Activated T-helper 1 cell treated with anti-CD3 and anti-CD28 coated beads, Interleukin-12 subunit alpha, Interleukin-12 subunit beta, Interleukin-2, Interleukin-4 antibody, amounts not matched to agents 30 ng/mL and 10 ng/mL and 1 ng/mL, durations not matched to agents 14 hours and 24 hours and 36 hours (primary cell): ENCODE data around the gene MRPL36. TPM values are rescaled to one million over a fixed set of nuclear protein-coding genes. Genes with fewer than 3 reads are reported as not detected.
A peak's percentile ranks its signal among the peaks of the same experiment; 100 is the strongest.
"Not testable (repeated sequence)": the region's sequence is repeated elsewhere in the genome, so short reads cannot be mapped to it uniquely, and the experiment has no call there.

Experiments
- DNase-seq: peaks from one replicate; pipeline ENCODE4 v3.0.0; 2021; ENCODE audit warnings: low spot score
- H3K27ac Mint-ChIP-seq: one replicate; pipeline ENCODE4 v1.8.0; 2021; ENCODE audit warnings: mild to moderate bottlenecking, mixed read lengths
- H3K27me3 Mint-ChIP-seq: one replicate; pipeline ENCODE4 v1.8.0; 2022; ENCODE audit warnings: mild to moderate bottlenecking, moderate library complexity, mixed read lengths; ENCODE audit not compliant: insufficient read depth
- H3K36me3 Mint-ChIP-seq: one replicate; pipeline ENCODE4 v1.8.0; 2021; ENCODE audit warnings: low read depth, mixed read lengths
- H3K4me1 Mint-ChIP-seq: one replicate; pipeline ENCODE4 v1.8.0; 2021; ENCODE audit warnings: low read depth, mixed read lengths
- H3K4me3 Mint-ChIP-seq: one replicate; pipeline ENCODE4 v1.8.0; 2021; ENCODE audit warnings: mild to moderate bottlenecking, moderate library complexity, mixed read lengths
- H3K9me3 Mint-ChIP-seq: one replicate; pipeline ENCODE4 v1.8.0; 2021; ENCODE audit warnings: mixed read lengths
- intact Hi-C: fragments of 100-400 bp; cut with micrococcal nuclease; formaldehyde crosslinking; loops from one replicate; pipeline ENCODE4 v1.15.1; 2024
- total RNA-seq: library from RNA; stranded (reverse); gene quantifications from 2 replicates; pipeline ENCODE4 v1.2.3, GENCODE V29; 2022

Gene MRPL36
- total RNA-seq, result 109 and 118 TPM in 2 replicates

DNA sequence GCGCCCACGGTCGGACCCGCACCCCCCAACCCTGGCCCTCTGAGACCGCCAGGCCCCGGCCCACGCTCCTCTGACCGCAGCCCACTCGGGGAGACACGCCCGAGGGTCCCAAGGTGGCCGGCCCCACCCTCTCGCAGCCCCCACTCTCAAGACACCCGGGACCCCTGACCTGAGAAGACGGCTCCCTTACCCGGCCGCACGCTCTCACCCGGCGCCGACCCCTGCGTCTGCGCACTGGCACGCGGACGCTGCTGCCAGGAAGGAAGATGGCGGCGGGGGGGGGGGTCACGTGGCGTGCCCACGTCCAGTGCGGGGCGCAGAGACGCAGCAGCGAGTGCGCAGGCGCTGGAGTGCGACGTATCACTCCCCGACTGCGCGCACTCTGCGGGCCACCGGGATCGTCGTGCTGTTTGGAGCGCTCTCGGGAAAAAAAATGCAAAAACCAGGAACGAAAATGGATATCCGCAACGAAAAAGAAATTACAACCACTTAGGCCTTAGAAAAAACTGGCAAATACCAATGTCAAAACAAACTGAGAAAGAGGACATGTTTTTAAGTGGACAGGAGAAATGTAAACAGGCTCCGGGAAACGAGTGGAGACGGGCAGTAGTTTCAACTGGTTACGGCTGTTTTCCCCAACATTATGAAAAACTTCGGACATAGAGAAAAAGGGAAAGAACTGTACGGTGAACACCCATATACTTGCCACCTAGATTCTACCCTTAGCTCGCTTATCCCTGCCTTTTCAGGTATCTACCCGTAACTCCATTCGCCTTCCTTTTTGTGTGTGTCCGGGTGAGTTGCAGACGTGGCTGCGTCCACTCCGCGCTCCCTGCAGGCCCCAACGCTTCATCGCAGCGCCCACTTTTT, at the start of gene MRPL36:
MRPL36 (minus strand) TSS at position 236 of the 870 bp plus-strand sequence. CDS start 902 bp downstream, outside the sequence.
- Mint-ChIP-seq H3K9me3 (no peaks in the 10 kb centered on the region), H3K27ac (peak within 1 kb of the TSS; percentile 96), H3K36me3 (peaks cover 56% of the 10 kb centered on the region), H3K4me1 (peaks cover 62% of the 10 kb centered on the region), H3K27me3 (no peaks in the 10 kb centered on the region), H3K4me3 (peak within 1 kb of the TSS; percentile 98)
- intact Hi-C loops, result loop anchor here (1.0 to 10.0 kb wide), 7 partner anchors 27 to 1325 kb away; partner anchors contain the start of genes BRD9, CLPTM1L and TRIP13
- peak; percentile 84 for DNase-seq

DNA sequence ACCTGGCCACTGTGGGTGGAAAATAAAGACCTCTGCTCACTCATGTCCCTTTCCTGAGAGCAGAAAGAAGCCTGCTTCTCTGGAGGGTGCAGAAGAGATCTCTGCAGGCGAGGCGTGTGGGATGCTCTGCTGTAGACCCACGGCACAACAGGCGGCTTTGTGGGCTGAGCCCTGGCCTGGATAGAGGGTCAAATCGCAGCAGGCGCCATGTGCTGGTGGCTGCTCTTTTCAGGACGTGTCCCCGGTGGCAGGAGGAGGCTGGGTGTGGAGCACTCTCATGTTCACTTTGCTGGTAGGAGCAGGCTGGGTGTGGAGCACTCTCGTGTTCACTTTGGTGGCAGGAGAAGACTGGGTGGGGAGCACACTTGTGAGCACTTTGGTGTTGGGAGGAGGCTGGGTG, 48.0 kb upstream of the MRPL36 start:
- H3K4me3 Mint-ChIP-seq, result no peak overlapping the region
- H3K36me3 Mint-ChIP-seq, result no peaks in the 10 kb centered on the region
- no peak for DNase-seq
- H3K4me1 Mint-ChIP-seq, result no peaks in the 10 kb centered on the region
- intact Hi-C loops, result no loop called here
- no peaks in the 10 kb centered on the region for H3K9me3 Mint-ChIP-seq
- H3K27ac Mint-ChIP-seq, result no peak overlapping the region
- peaks cover 20% of the 10 kb centered on the region for H3K27me3 Mint-ChIP-seq

DNA sequence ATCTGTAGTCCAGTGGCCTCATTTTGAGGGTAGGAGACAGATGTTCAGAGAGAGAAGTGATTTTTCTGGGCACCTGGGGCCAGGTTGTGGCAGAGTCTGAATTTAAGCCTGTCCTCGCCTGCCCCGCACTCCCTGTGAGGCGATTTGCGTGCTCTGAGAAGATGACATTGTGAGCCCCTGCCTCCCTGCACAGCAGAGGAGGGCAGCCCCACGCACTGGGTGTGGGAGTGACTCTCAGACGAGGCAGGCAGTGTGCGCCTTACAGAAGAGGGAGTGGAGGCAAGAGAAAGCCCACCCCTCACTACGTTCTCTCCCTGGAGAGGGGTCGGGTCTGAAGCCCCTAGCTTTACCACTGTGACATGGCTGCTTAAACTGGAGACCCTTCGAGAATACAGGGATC, 47.4 kb upstream of the MRPL36 start:
- H3K27me3 Mint-ChIP-seq, result peaks cover 18% of the 10 kb centered on the region
- intact Hi-C loops, result no loop called here
- H3K4me1 Mint-ChIP-seq, result no peaks in the 10 kb centered on the region
- DNase-seq, result no peak
- no peak overlapping the region for H3K4me3 Mint-ChIP-seq
- no peaks in the 10 kb centered on the region for H3K36me3 Mint-ChIP-seq
- no peaks in the 10 kb centered on the region for H3K9me3 Mint-ChIP-seq
- H3K27ac Mint-ChIP-seq, result no peak overlapping the region

DNA sequence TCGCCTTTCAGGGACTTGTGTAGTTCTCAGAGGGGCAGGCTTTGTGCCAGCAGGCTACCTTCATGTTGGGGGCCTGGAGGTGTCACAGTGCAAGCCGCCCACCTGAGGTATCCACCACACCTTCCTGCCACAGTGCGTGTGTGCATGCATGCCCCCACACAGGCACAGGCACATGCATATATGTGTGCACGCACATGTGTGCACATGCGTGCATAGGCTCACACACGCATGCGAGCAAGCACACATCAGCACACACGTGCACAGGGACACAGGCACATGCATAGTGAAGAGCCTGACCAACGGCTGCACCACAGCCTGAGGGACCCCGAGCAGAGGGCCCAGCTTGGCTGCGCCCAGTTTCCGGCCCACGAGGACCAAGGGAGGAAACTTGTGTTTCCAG, 46.9 kb upstream of the MRPL36 start:
- Mint-ChIP-seq H3K4me1 (no peaks in the 10 kb centered on the region), H3K36me3 (no peaks in the 10 kb centered on the region), H3K27ac (no peak overlapping the region), H3K9me3 (no peaks in the 10 kb centered on the region), H3K4me3 (no peak overlapping the region), H3K27me3 (peaks cover 13% of the 10 kb centered on the region)
- intact Hi-C loops, result no loop called here
- no peak for DNase-seq

DNA sequence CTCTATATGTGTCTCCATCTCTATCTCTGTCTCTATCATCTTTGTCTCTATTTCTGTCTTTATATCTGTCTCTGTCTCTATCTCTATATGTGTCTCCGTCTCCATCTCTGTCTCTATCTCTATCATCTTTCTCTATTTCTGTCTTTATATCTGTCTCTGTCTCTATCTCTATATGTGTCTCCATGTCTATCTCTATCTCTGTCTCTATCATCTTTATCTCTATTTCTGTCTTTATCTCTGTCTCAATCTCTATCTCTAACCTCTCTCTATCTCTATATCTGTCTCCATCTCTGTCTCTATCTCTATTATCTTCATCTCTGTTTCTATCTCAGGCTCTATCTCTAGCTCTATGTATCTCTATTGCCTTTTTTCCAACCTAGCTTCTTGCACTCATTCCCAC, 46.1 kb upstream of the MRPL36 start:
- Mint-ChIP-seq H3K4me3 (no peak overlapping the region), H3K27me3 (peaks cover 6% of the 10 kb centered on the region), H3K4me1 (no peaks in the 10 kb centered on the region), H3K36me3 (no peaks in the 10 kb centered on the region), H3K27ac (no peak overlapping the region), H3K9me3 (no peaks in the 10 kb centered on the region)
- DNase-seq, result no peak
- intact Hi-C loops, result no loop called here

DNA sequence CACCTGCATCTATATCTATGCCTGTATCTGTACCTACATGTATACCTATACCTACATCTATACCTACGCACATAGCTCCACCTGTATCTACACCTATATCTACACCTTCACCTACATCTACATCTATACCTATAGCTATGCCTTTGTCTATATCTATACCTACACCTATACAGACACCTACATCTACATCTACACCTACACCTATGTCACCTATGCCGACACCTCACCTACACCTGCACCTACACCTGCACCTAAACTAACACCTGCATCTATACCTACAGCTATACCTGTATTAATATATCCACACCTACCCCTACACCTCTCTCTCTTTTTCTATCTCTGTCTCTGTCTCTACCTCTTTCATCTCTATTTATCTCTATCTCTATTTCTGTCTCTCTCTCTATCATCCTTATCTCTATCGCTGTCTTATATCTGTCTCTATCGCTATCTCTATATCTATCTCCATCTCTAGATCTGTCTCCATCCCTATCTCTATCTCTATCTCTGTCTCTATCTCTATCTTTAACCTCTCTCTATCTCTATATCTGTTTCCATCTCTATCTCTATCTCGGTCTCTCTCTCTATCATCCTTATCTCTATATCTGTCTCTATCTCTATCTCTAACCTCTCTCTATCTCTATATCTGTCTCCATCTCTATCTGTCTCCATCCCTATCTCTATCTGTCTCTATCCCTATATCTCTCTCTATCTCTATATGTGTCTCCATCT, 45.2 kb upstream of the MRPL36 start:
- peaks cover 5% of the 10 kb centered on the region for H3K27me3 Mint-ChIP-seq
- H3K4me3 Mint-ChIP-seq, result no peak overlapping the region
- no peaks in the 10 kb centered on the region for H3K36me3 Mint-ChIP-seq
- H3K27ac Mint-ChIP-seq, result no peak overlapping the region
- intact Hi-C loops, result no loop called here
- no peaks in the 10 kb centered on the region for H3K4me1 Mint-ChIP-seq
- no peaks in the 10 kb centered on the region for H3K9me3 Mint-ChIP-seq
- no peak for DNase-seq

DNA sequence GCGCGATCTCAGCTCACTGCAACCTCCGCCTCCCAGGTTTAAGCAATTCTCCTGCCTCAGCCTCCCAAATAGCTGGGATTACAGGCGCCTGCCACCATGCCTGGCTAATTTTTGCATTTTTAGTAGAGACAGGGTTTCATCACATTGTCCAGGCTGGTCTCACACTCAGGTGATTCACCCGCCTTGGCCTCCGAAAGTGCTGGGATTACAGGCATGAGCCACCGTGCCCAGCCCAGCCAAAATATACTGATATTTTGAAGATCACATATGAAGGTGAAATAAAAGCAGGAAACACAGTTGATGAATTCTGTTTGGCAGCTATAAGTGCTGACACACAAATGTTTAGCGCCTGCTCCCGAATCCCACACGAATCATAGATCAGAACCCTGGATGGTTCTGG, 44.1 kb upstream of the MRPL36 start:
- H3K4me3 Mint-ChIP-seq, DNase-seq, H3K4me1 Mint-ChIP-seq, H3K27ac Mint-ChIP-seq, intact Hi-C loops, H3K9me3 Mint-ChIP-seq, H3K36me3 Mint-ChIP-seq, H3K27me3 Mint-ChIP-seq: not testable (repeated sequence)

DNA sequence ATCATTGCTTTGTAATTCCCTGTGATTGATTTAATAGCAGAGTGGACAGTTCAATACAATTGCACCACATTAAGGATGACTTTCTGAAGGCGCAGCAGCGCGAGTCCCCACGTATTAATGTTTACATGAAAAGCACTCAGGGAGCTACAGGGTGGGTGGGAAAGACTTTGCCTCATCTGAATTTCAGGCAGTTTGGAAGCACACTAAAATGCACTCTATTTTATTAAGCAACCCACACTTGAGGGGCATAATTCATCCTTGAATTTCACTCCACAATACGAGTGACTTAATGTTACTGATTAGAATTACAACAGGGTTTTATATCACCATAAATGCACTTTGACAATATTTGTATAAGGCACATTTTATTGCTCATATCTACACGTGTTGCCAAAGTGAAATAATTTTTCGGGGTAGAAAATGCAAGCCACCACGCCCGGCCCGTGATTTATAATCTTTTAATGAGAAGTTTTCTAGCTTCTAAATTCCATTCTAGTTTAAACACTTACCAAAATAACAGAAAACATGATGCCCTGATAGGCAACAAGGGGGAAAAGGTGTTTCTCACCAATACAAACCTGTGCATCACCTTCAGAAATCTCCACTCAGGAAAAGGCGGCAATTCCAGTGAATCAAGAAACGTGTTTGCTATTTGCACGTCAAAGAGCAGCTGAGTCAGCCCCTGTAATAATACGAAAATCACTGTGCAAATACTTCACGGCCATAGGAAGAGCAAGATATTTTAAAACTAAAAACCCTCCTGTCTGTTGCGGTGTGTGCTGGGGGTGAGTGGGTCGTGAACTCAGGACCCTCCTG, 42.6 kb upstream of the MRPL36 start:
- no peak for DNase-seq
- H3K4me1 Mint-ChIP-seq, result no peaks in the 10 kb centered on the region
- no peak overlapping the region for H3K27ac Mint-ChIP-seq
- H3K9me3 Mint-ChIP-seq, result no peaks in the 10 kb centered on the region
- no peaks in the 10 kb centered on the region for H3K36me3 Mint-ChIP-seq
- H3K27me3 Mint-ChIP-seq, result no peaks in the 10 kb centered on the region
- intact Hi-C loops, result no loop called here
- H3K4me3 Mint-ChIP-seq, result no peak overlapping the region

DNA sequence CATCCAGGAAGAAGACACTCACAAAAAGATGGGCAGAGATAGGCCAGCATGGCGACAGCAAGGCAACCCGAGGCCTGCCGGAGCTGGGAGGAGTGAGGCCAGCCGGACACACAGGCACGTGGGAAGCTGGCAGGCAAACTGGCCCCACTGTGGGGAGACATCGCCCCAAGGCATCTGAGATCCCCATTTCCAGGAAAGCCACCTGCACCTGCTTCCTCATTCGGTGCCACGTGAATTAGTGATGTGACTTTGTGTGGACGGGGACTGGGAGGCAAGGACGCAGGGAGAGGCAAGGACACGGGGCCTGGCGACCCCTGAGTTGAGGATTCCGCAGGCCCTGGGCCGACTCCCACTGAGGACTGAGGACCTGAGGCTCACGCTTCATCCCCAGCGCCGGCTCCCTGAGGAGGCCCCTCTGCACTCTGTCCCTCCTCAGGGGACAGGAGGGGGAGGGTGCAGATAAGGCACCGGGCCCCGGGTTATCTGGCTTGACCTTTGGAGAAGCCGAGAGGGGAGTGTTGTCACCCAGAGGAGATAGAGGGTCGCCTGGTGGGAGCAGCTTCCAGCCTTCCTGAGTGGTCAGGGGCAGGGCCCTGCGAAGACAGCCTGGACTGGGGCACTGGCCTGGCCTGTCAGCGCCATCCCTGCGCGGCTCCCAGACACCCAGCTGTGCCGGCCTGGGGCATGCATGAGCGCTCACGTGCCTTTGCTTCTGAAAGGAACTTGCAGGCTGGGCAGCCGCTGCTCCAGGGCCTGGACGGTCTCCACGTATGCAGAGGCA, 41.3 kb upstream of the MRPL36 start:
- H3K27ac Mint-ChIP-seq, result no peak overlapping the region
- no peaks in the 10 kb centered on the region for H3K36me3 Mint-ChIP-seq
- H3K4me3 Mint-ChIP-seq, result no peak overlapping the region
- DNase-seq, result no peak
- no peaks in the 10 kb centered on the region for H3K9me3 Mint-ChIP-seq
- H3K27me3 Mint-ChIP-seq, result no peaks in the 10 kb centered on the region
- intact Hi-C loops, result no loop called here
- H3K4me1 Mint-ChIP-seq, result no peaks in the 10 kb centered on the region

DNA sequence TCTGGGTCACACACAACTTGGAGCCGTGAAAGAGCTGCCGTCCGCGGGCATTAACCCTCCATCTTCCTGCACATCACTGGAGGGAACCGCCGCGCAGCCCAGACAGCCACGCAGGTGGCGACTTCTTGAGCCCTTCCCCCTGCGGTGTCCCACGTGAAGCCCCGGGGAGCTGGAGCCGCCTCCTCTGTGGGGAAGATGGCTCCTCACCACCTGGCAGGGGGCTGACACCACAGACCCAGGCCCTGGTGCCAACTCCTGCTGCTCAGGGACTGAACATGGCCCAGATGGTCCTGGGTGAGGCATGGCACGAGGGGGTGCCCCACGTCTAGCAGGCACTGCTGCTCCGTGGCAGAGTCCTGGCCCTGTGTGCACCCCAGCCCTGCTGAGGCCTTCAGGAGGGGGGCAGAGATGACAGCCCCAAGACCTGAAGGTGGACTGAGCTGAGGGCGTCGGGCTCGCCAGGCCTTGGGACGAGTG, 40.5 kb upstream of the MRPL36 start:
- no peak overlapping the region for H3K27ac Mint-ChIP-seq
- no peaks in the 10 kb centered on the region for H3K9me3 Mint-ChIP-seq
- no peak overlapping the region for H3K4me3 Mint-ChIP-seq
- no peaks in the 10 kb centered on the region for H3K27me3 Mint-ChIP-seq
- H3K4me1 Mint-ChIP-seq, result no peaks in the 10 kb centered on the region
- no peaks in the 10 kb centered on the region for H3K36me3 Mint-ChIP-seq
- intact Hi-C loops, result no loop called here
- DNase-seq, result no peak

DNA sequence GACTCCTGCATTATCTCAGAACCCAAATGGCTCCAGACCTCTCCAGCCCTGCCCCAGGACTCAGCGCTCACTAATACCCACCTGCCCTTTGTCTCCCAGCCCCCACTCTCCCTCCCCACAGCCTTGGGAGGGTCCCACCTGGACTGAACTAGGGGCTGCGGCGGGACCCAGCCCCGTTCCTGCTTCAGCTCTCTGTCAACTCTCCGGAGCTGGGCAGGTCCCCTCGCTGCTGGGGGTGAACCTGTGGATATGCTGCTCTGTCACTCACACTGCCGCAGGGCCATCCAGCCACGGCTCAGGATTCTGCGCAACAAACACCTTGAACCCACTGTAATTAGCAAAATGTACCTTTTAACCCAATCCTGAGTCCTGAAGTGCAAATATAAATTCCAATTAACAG, 38.4 kb upstream of the MRPL36 start:
- H3K36me3 Mint-ChIP-seq, result no peaks in the 10 kb centered on the region
- no peak overlapping the region for H3K4me3 Mint-ChIP-seq
- no peak for DNase-seq
- no peaks in the 10 kb centered on the region for H3K9me3 Mint-ChIP-seq
- intact Hi-C loops, result no loop called here
- H3K27me3 Mint-ChIP-seq, result no peaks in the 10 kb centered on the region
- H3K4me1 Mint-ChIP-seq, result no peaks in the 10 kb centered on the region
- H3K27ac Mint-ChIP-seq, result no peak overlapping the region
